Activated CD4-positive, alpha-beta T cell treated with anti-CD3 and anti-CD28 coated beads for 24 hours (primary cell): ENCODE results near the gene DMGDH.

ENCODE experiments used
- DNase-seq, 2 donors: peaks; one replicate each; pipeline ENCODE4 v3.0.0-alpha.2; 2020; ENCODE audit warnings: low read depth in 2 of 2

The DMGDH gene

DNA sequence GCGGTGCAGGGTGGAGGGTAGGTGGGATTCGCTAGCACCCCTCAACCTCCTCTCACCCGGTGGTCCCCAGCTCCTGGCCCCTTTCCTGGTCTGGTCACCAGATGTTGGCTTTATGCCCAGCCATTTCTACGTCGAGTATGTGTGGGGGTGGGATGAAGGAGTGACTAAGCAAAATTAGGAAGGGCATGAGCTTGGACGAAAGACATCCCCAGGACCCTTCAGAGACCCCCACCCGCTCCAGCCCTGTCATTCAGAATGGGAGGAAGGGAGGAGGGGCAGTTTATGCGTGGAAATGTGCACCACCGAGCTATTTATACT lies 835 bp upstream of the DMGDH start:
- DNase-seq, result no peak

DNA sequence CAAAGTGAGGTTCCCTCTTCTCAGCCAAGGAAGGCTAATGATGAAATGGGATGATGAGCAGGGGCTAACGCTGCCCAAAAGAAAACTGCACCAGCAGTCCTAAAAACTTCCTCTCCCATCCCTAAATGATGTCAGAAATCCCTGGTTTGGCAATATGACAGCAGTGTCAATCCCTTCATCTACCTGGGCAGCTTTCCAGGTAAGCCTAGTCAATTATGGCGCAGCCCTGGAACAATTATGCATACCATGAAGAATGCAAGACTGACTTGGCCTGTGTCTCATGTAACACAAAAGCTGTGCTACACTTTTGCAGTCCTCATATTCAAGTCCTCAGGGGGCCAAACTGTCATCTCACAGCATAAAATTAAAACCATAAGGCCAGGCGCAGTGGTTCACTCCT lies 7.0 kb downstream of the DMGDH start:
- DNase-seq, result no peak

DNA sequence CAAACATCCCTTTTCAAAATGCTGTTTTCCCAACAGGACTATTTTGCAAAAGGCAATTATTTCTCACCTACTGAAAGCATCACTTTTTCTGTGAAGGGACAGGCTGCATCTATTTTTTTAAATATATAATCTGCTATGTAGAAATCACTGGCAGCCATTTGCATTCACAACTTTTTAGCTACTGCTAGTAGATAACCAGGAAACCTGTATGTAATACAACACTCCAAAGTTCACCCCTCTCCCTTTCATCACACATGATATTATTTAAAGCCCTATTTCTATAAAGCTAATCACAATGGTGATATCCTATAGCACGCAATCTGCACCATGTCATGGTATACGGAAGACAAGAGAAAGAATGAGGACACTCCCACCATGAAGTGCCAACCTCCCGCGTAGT lies 9.8 kb downstream of the DMGDH start:
- no peak for DNase-seq

DNA sequence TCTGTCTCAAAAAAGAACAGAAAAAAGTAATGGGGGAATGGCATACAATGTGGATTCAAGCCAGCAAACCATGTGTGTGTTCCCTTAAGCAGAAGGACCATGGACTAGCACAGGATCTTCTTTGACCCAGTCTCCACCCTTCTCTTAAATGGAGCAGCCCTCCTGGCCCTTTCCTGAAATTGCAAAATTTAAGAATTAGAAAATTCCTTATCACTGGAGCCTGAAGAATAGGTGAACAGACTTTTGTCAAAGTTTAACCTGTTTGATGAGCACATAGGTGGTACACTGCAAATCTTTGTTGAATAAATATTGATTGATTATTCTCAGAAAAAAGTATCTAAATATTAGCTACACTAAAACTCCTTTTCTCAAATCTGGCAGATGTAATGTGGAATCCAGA lies 12.6 kb downstream of the DMGDH start:
- no peak for DNase-seq

DNA sequence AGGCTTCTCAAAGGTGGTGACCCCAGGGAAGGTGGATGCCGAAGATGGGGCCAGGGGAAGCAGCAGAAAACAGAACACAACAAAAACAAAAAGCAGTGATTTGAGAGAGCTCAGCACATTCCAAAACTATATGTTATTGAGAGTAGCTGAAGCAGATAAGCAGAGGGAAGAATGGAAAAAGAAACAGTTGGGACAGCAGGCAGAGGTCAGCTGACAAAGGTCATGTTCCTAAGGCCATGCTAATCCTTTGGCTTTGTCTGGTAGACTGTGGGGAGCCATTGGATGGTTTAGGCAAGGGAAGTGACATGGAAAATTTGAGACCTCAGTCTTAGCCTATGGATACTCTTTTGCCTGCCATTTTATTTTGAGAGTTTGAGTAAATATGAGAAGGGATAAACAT lies 14.5 kb downstream of the DMGDH start:
- DNase-seq, result no peak

DNA sequence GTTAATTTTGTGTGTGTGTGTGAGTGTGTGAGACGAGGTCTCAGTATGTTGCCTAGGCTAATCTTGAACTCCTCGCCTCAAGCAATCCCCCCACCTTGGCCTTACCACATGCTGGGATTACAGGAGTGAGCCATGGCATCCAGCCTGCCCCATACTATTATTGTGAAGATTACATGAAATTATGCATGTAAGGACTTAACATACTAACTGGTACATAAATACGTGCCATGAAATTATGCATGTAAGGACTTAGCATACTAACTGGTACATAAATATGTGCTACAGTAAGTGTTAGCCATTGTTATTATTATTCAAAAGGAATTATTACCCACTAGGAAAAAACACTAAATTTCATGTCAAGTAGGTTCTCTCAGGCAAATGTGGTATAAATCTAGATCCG lies 16.2 kb downstream of the DMGDH start:
- no peak for DNase-seq

DNA sequence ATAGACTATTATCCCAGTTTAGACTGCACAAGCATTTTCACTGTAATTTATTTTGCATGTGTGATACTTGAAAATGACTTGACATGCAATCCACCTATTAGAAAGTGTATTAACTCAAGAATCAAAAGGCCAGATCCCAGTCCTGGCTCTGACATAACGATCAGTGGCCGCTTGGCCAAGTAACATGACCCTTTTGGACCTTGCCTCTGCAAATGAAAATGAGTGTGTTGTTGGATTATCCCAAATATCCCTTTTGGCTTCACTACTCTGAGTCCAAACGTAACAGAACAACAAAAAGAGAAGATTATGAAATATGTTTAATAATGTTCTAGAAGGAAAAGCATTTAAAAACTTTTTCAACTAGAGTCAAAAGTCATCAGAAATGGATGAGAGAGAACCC lies 19.0 kb downstream of the DMGDH start:
- no peak for DNase-seq

DNA sequence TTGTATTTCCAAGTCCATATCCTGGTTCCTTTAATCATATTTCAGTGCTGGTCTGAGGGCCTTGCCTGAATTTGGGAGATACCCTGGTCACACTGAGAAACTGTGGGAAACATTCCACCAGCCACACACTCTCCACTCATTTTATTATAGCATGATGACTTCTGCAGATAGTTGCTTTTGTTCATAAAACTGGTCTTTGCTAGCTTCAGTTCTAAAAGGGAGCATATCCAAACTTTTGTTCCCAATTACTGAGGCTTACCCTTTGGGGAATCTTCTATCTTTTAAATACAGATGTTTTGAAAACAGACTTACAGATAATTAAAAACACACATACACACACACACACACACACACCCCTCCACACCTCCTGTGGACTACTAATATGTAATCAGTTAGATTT lies 21.0 kb downstream of the DMGDH start:
- DNase-seq, result no peak

DNA sequence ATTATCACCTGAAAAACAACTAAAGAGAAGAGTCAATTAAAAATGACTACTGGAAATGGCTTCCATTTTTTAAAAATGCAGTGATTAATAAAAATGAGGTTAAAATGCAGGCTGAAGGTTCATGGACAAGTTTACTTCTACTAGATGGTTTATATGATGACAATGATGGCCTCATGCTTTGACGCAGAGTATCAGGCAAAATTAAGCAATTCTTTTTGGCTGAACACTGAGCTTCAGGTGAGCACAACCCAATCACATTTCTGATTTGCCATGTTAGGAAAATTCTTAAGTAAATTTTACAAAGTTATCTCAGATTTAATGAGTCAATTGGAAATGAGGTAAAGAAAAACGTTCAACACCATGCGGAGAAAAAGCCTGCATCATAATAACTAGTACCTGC lies 22.3 kb downstream of the DMGDH start:
- DNase-seq, result no peak

DNA sequence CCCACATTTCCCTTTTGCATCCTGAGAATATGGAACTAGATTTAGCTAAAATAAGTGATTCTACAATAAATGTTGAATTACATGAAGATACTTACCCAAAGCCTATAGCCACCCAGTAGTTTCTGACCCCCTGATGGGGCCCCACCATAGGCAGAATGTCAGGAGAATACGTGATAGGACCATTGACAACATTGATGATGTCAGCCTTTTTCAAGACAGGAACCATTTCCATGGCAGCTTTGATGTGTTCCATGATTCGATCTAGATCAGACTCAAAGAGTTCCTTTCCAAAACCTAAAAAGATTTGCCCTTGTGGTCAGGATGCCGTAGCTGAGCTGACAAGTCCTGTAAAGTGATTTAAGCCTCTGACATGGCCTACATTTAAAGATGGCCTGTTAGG lies 27.3 kb downstream of the DMGDH start:
- DNase-seq, result no peak

DNA sequence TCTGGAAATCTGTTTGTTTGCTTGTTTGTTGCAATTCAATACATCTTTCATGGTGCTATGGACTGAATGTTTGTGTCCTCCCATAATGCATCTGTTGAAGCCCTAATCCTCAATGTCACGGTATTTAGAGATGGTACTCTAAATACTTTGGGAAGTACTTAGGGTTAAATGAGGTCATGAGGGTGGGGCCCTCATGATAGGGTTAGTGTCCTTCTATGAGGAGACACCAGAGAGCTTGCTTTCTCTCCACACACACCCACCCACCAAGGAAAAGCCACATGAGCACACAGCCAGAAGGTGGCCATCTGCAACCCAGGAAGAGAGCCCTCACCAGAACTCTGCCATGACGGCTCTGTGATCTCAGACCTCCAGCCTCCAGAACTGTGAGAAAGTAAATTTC lies 32.7 kb downstream of the DMGDH start:
- no peak for DNase-seq

DNA sequence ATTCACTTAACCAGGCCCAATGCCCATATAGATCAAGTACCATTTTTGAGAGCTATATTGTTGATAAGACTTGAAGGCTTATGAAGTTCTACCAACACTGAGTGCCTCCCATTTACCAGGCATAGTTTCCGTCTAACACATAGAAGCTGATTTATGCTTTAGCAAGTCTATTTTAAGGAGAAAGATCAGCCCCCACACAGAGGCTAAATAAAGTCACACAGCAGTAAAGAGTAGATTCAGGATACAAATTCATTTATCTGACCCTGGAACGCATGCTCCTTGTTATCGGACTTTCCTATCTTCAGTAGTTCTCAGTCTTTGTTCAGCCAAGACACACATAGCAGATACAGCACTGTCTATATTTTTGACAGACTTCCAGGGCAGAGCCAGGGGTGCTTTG lies 34.2 kb downstream of the DMGDH start:
- DNase-seq, result no peak

DNA sequence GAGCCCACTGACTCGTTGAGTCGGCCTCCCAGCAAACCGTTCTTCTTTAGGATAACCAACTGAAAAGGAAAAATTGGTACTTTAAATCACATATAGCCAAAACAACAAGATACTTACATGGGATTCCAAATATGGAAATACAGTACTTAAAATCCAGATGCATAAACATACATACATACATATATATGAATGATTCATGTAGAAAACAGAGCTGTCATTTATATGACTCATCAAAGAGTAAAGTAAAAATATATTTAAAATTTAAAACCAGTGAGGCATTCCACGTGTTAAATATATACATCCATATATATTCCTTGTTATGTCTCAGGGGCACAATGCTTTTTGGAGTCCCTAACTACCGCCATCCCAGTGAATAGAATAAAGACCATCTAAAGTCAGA lies 36.7 kb downstream of the DMGDH start:
- DNase-seq, result no peak

DNA sequence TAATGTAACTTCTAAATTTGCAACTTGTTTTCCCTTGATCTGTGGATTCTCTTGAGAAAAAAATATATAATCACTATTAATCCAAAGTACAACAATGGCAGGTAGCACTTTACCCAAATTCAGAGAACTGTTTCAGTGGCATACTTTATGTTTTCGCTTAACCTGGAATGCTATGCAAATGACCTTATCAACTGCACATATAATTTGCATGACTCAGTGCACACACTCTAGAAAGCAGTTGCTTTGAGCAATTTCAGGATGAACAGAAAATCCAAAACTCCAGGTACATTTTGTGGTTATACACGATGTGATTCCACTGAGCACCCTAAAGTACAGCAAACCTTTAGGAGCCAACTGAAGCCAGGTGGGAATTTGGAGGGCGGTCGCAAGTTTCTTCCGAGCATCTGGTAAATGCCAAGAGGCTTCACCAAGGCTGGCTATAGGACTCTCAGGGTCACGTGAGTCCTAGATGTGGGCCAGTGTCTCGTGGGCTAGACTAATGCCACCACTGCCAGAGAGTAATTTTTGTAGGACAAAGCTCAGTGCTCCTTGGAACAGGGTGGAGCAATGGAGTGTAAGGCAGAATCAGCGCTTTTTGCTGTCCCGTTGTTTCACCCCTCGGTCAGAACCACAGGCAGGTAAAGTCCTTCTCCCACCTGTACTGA lies 37.3 kb downstream of the DMGDH start:
- DNase-seq, result no peak

DNA sequence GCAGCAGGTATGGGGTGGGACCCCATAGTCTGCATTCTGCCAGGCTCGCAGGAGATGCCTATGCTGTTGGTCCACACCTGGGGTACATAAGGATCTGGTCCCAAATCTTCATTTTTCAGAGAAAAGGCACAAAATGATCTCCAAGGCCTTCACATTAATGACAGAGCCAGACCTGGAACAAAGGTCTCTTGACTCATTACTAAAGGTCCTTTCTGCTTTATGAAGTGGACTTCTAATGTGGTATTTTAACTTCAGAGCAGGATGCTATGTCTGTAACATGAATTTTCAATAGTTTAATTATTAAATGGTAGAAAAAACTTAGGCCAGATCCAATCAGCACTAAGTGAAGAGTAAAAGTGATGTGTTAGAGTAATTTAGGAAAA lies 38.0 kb downstream of the DMGDH start:
- DNase-seq, result no peak

DNA sequence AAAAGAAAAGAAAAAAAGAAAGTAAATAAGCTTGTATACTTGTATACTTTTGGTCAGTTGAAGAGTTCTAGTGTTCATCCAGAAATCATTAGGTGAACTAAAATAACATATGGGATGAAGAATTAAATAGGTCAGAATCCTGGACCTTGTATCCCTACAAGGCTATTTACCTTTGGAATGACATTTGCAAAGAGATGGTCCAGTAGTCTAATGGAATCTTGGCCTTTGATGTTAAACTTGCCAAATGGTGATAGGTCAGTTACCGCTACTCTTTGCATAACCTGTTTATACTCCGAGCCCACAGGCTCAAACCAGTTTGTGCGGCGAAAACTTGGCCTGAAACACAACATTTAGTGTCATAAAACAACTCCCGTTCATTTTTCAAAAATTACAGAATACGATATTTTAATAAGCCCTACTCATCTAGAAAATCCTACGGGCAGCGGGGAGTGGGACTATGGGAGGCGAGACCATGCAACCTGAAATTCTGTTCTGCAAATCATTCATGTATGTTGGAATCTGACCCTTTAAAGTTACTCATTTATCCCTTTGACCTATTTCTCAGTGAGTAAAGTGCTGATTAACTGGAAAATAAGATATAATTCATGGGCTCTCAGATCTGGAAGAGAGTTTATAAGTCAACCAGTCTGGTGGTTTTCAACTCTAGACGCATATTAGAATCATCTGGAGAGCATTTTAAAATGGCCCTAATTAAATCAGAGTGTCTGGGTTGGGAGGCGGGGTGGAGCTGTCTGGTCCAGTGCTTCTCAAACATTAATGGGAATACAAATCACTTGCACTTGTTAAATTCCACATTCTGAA lies 38.6 kb downstream of the DMGDH start:
- DNase-seq, result no peak

DNA sequence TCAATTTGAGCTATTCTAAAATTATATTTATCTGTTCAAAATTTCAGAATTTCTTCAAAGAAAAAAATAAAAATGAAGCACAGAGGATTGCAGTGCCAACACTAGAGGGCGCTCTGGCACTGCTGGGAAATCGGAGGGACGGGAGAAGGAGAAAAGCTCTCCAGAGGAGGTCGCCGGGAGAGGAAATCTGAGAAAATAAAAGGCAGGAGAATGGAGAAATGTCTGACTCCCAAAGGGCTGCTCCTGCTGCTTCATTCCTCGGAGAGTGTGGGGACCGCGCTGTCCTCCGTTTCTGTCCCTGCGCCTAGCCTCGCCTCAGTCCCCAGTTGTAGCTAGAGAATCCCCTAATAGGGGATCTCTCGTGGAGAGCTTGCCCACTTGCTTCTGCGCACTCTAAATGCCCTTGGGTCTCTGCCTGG lies 44.4 kb downstream of the DMGDH start:
- DNase-seq, result peak; percentile 17 to 45

DNA sequence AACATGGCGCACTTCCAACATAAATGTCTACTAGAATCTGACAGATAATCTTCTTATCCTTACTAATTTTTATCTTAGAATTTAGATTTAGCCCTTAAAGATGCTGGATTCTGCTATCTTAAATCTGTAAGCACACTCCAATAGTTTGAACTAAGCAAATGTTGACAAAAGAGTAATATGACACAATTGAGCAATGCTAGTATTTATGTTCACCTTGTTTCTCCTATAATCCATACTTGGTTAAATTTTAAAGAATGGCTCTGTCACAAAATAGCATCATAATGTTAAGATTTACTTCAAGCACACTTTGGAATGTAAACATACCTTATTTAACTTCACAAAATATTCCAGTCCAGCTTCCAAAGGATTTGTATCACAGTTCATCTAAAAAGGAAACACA lies 45.5 kb downstream of the DMGDH start:
- DNase-seq, result no peak

DNA sequence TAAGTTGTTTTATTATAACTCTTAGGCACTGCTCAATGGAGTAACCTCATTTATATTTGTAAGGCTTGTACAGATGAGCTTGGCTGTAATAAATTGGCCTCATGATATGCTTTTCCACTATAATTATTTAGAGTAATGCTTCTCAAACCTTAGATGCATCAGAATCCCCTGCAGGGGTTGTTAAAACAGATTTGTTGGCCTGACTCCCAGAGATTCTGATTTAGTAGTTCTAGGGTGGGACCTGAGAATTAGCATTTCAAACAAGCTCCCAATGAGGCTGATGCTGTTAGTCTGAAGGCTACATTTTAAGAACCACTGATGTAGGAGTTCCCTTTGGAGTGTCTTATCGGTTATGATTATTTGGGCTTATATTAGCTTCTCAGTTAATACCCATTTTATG lies 46.1 kb downstream of the DMGDH start:
- no peak for DNase-seq

DNA sequence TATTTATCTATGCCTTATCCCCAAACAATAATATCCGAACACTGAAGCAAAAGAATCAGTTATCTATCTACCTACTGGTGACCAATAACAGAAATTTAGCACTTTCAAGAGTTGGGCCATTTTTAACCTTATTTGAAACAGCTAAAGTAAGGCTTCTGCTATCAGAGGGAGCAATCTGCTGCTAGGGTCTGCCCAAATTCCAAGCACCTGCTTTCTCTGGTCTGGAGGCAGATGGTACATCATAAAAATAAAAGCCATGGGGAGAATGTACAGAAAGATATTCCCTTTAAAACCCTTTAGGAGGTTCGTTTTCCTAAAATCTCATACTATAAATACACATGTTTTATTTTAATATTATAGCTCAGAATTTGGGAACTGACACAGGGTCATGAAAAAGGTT lies 46.7 kb downstream of the DMGDH start:
- DNase-seq, result no peak

DNA sequence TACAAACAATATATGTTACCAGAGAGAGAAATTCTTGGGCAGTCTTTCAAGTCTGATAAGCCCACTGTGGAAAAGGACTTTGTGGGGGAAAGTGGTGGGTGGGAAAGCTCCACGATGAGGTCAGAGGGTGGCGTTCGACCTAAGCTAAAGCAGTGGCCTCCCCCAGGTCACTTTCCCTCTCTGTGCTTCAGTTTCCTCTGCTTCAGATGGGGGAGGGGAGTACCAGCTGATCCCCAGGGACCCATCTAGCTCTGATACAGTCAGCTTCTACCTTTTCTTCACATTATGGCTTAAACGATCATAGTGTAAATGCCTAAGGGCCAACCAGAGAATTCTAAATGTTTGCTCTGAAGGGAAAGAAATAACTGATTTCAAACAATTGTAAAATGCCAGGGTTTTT lies 47.7 kb downstream of the DMGDH start:
- DNase-seq, result no peak

DNA sequence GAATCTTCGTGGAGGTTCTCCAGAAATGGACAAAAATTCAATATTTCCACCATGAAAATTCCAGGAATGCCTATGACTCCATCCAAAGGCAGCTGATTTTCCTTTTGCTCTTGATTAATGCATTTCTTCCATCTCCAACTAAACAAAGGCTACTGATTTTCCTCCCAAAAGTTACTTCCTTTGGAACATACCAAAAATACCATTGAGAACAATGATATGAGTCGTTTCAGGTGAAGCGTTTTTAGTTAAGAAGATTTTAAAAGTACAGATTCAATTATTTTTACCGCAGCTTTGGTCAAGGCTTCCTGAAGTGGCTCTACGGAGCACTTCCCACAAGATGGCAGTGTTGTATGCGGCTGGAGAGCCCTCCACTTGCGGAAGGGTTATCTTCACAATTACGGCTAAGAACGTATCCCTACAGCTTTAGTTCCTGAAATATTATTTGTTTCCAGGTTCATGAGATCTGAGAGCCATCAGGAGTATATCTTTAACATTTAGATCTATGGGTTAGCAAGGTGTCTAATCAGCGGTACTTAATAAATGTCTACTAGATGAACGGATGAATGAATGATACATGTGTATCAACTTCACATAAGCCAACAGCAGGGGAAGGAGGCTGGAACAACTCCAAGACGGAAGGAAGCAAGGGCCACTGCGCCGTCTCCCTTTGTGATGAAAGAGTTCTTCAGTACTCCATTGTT lies 48.5 kb downstream of the DMGDH start:
- DNase-seq, result peak; percentile 9 to 12

DNA sequence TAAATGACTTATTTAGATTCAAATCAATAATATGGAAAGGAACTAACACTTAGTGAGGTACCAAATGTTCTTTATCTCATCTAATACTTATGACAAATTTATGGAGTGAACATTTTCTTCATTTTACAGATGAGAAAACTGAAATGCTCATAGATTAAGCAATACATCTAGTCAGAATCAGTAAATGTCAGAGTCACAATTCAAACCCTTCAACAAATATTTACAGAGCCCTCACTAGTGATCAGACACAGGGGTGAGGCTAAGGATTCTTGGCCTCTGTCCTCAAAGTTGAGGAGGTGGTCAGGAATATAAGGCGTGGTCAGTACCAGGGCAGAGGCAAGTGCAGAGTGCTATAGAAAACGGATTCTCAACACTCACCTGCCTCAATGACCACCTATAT lies 54.8 kb downstream of the DMGDH start:
- no peak for DNase-seq
